Measurements from ENCODE around the gene WNK3.

The WNK3 gene

DNA sequence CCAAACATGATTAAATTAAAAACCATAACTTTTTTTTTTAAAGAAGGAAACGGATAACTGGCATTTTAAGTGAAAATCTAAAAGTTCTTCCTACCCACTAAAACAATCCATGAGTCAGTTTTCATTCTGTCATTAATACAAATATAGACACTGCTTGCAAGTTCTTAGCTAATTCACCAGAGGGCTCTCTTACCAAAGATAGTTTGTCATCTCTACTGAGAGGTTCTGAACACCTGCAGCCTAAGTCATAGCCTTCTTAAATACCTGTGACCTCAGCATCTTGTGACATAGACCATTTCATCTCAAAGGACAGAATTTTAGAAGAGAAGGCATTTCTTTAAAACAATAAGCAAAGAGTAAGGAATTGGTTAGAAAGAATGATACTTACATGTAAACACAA, 109.5 kb downstream of the WNK3 start:
- no peaks in the 10 kb centered on the region; the same call in 1 of the 2 replicates for H3K36me3 ChIP-seq (ENCODE audit: control insufficient read depth, insufficient read depth, low read length)
- H3K27ac ChIP-seq (ENCODE audit: low read length) = no peak overlapping the region
- no CpG with 5 or more reads among the region's 1 CpG for WGBS (ENCODE audit: insufficient coverage, insufficient read length)
- H3K4me3 ChIP-seq (ENCODE audit: low read length) = no peak overlapping the region
- no peaks in the 10 kb centered on the region for H3K4me1 ChIP-seq (ENCODE audit: control insufficient read depth, insufficient read depth, low read length)
- no peak for DNase-seq (ENCODE audit: low read depth, low spot score)
- no peaks in the 10 kb centered on the region for H3K9me3 ChIP-seq (ENCODE audit: control insufficient read depth, insufficient read depth, low read length)
- no peaks in the 10 kb centered on the region for H3K27me3 ChIP-seq (ENCODE audit: control insufficient read depth, insufficient read depth, low read length)

DNA sequence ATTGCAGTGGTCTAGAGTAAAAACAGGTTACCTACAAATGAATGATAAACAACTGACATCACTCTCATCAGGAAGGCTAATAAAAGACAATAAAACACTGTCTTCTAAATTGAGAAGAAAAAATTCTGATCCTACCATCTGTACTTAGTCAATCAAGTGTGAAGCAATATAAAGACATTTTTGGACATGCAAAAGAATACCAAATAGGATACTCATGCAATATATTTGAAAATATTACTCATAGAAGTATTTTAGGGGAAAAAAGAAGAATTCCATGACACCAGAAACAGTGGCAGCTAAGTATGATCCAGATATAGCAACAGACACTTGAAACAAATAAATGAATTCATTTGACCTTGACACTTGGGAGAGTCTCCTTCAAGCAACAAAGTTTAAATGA, 111.0 kb downstream of the WNK3 start:
- Histone ChIP-seq H3K4me3 (ENCODE audit: low read length) (no peak overlapping the region), H3K27ac (ENCODE audit: low read length) (no peak overlapping the region), H3K27me3 (ENCODE audit: control insufficient read depth, insufficient read depth, low read length) (no peaks in the 10 kb centered on the region), H3K9me3 (ENCODE audit: control insufficient read depth, insufficient read depth, low read length) (no peaks in the 10 kb centered on the region), H3K4me1 (ENCODE audit: control insufficient read depth, insufficient read depth, low read length) (no peaks in the 10 kb centered on the region), H3K36me3 (ENCODE audit: control insufficient read depth, insufficient read depth, low read length) (no peaks in the 10 kb centered on the region; the same call in 1 of the 2 replicates)
- no peak for DNase-seq (ENCODE audit: low read depth, low spot score)

DNA sequence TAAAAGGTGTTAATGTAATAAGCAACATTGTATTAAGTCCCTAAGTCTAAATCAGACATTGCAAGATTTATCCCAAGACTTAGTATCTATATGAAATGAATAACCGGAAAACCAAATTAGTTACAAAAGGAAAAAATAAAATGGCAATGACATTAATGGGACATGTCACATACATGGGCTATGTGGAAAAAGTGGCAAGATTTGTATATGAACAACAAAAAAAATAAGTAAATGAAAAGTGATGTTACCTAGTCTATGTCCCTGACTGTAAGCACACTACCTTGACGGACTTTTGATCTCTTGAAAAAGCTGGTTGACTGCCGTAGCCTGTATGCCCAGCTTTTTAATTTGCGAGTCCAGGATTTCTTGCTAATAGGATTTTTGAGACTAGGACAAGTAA, 119.3 kb downstream of the WNK3 start:
- peaks cover 3% of the 10 kb centered on the region; the same call in 1 of the 2 replicates for H3K36me3 ChIP-seq (ENCODE audit: control insufficient read depth, insufficient read depth, low read length)
- H3K4me1 ChIP-seq (ENCODE audit: control insufficient read depth, insufficient read depth, low read length) = no peaks in the 10 kb centered on the region
- no CpG with 5 or more reads among the region's 4 CpGs for WGBS (ENCODE audit: insufficient coverage, insufficient read length)
- H3K27ac ChIP-seq (ENCODE audit: low read length) = no peak overlapping the region
- H3K4me3 ChIP-seq (ENCODE audit: low read length) = no peak overlapping the region
- no peak for DNase-seq (ENCODE audit: low read depth, low spot score)
- no peaks in the 10 kb centered on the region for H3K27me3 ChIP-seq (ENCODE audit: control insufficient read depth, insufficient read depth, low read length)
- H3K9me3 ChIP-seq (ENCODE audit: control insufficient read depth, insufficient read depth, low read length) = no peaks in the 10 kb centered on the region

DNA sequence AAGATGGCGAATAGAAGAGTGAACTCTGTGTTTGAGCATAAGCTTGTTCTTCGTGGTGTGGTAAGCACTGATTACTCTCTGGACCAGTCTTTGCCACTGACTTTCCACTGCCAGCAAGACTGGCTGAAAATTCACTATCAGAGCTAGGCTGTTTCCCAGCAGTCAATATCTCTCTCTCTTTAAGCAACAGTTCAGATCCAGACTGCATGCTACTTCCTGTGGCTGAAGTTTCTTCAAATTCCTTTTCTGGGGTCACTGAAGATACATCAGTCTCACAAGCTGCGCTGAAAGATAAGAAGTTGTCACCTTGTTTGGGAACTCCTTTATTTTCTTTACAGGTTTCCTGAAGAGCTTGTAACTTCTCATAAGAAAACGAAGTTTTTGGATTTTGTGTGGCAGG, 120.8 kb downstream of the WNK3 start:
- WGBS (ENCODE audit: insufficient coverage, insufficient read length) = no CpG with 5 or more reads among the region's 4 CpGs
- Histone ChIP-seq H3K36me3 (ENCODE audit: control insufficient read depth, insufficient read depth, low read length) (peaks cover 3% of the 10 kb centered on the region; the same call in 1 of the 2 replicates), H3K4me1 (ENCODE audit: control insufficient read depth, insufficient read depth, low read length) (no peaks in the 10 kb centered on the region), H3K27me3 (ENCODE audit: control insufficient read depth, insufficient read depth, low read length) (no peaks in the 10 kb centered on the region), H3K4me3 (ENCODE audit: low read length) (no peak overlapping the region), H3K27ac (ENCODE audit: low read length) (no peak overlapping the region), H3K9me3 (ENCODE audit: control insufficient read depth, insufficient read depth, low read length) (no peaks in the 10 kb centered on the region)
- DNase-seq (ENCODE audit: low read depth, low spot score) = no peak

DNA sequence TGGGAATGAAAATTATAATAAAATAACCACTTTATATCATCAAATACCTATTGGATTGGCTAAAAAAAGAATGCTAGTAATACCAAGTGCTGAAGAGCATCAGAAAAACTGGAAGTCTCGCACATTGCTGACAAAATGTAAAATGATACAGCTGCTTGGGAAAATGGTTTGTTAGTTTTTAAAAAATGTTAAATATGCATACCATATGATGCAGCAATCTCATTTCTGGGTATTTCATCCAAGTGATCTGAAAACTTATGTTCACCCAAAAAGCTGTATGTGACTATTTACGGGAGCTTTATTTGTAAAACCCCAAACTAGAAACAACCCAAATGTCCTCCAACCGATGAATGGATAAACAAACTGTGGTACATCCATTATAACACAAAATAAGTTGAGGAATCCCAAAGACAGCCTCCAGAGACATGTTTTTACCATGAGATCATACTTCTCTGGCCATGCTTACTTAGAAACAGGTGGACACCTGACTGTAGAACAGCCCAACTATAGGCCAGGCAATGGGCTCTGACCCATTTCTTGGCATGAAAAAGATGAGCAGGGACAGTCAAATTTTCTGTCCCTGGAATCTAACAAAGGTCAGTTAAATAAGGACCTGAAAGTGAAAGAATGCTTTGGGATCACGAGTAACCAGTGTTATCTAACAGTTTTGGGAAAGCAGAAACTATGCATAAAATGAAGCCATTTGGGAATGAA, 127.3 kb downstream of the WNK3 start:
- no CpG with 5 or more reads among the region's 4 CpGs for WGBS (ENCODE audit: insufficient coverage, insufficient read length)

DNA sequence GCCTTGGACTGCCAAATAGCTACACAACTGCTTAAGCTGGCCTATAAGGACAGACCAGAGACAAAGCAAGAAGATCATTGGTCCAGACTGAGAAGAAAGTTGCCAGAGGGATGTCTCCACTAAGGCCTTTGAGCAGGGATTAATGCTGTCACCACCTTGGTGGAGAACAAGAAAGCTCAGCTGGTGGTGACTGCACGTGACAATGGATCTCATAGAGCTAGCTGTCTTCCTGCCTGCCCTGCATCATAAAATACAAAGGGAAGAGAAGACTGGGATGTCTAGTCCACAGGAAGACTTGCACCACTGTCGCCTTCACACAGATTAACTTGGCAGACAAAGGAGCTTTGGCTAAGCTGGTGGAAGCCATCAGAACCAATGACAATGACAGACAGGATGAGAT, 134.3 kb downstream of the WNK3 start:
- no peak for DNase-seq (ENCODE audit: low read depth, low spot score)
- Histone ChIP-seq H3K36me3 (ENCODE audit: control insufficient read depth, insufficient read depth, low read length) (no peaks in the 10 kb centered on the region), H3K27me3 (ENCODE audit: control insufficient read depth, insufficient read depth, low read length) (no peaks in the 10 kb centered on the region), H3K27ac (ENCODE audit: low read length) (no peak overlapping the region), H3K9me3 (ENCODE audit: control insufficient read depth, insufficient read depth, low read length) (no peaks in the 10 kb centered on the region), H3K4me3 (ENCODE audit: low read length) (no peak overlapping the region), H3K4me1 (ENCODE audit: control insufficient read depth, insufficient read depth, low read length) (no peaks in the 10 kb centered on the region)
- no CpG with 5 or more reads among the region's 2 CpGs for WGBS (ENCODE audit: insufficient coverage, insufficient read length)

More for the DNA sequence above, 127.3 kb downstream of the WNK3 start:
- H3K36me3 ChIP-seq (ENCODE audit: control insufficient read depth, insufficient read depth, low read length) = no peaks in the 10 kb centered on the region
- no peak for DNase-seq (ENCODE audit: low read depth, low spot score)
- H3K9me3 ChIP-seq (ENCODE audit: control insufficient read depth, insufficient read depth, low read length) = no peaks in the 10 kb centered on the region
- H3K27ac ChIP-seq (ENCODE audit: low read length) = no peak overlapping the region
- H3K4me1 ChIP-seq (ENCODE audit: control insufficient read depth, insufficient read depth, low read length) = no peaks in the 10 kb centered on the region
- H3K27me3 ChIP-seq (ENCODE audit: control insufficient read depth, insufficient read depth, low read length) = no peaks in the 10 kb centered on the region
- H3K4me3 ChIP-seq (ENCODE audit: low read length) = no peak overlapping the region

DNA sequence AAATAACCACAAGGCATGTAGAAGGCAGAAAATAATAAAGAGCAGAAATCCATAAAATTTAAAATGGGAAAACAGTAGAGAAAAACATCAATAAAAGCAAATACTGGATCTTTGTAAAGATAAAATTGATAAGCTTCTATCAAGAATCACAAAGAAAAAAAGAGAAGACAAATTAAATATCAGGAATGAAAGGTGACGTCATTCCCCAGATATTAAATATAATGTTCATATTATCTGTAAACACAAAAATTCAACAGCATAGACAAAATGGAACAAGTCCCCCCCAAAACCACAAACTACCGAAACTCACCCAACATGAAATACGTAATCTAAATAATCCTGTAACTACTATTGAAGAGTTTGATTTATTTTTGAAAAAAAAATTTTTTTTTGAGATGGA, 144.2 kb downstream of the WNK3 start:
- H3K36me3 ChIP-seq (ENCODE audit: control insufficient read depth, insufficient read depth, low read length) = no peaks in the 10 kb centered on the region
- no peaks in the 10 kb centered on the region for H3K27me3 ChIP-seq (ENCODE audit: control insufficient read depth, insufficient read depth, low read length)
- no peaks in the 10 kb centered on the region for H3K4me1 ChIP-seq (ENCODE audit: control insufficient read depth, insufficient read depth, low read length)
- no peaks in the 10 kb centered on the region for H3K9me3 ChIP-seq (ENCODE audit: control insufficient read depth, insufficient read depth, low read length)
- no peak overlapping the region for H3K27ac ChIP-seq (ENCODE audit: low read length)
- WGBS (ENCODE audit: insufficient coverage, insufficient read length) = 100% methylated on average over 2 of the region's 3 CpGs
- no peak overlapping the region for H3K4me3 ChIP-seq (ENCODE audit: low read length)
- DNase-seq (ENCODE audit: low read depth, low spot score) = no peak

DNA sequence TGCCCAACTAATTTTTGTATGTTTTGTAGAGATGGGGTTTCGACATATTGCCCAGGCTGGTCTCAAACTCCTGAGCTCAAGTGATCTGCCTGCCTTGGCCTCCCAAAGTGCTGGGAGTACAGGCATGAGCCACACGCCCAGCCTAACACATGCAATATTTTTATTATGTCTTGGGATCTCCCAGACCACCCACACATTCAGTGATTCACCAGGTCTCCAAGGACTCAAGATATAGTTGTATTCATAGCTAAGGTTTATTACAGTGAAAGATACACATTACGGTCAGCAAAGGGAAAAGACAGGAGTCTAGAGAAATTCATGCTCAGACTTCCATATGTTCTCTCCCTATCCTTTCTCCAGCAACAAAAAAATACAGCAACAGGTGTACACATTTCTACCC, 149.3 kb downstream of the WNK3 start:
- Histone ChIP-seq H3K4me3 (ENCODE audit: low read length) (no peak overlapping the region), H3K9me3 (ENCODE audit: control insufficient read depth, insufficient read depth, low read length) (no peaks in the 10 kb centered on the region), H3K27ac (ENCODE audit: low read length) (no peak overlapping the region), H3K4me1 (ENCODE audit: control insufficient read depth, insufficient read depth, low read length) (no peaks in the 10 kb centered on the region), H3K27me3 (ENCODE audit: control insufficient read depth, insufficient read depth, low read length) (no peaks in the 10 kb centered on the region), H3K36me3 (ENCODE audit: control insufficient read depth, insufficient read depth, low read length) (no peaks in the 10 kb centered on the region)
- DNase-seq (ENCODE audit: low read depth, low spot score) = no peak
- no CpG with 5 or more reads among the region's 3 CpGs for WGBS (ENCODE audit: insufficient coverage, insufficient read length)

DNA sequence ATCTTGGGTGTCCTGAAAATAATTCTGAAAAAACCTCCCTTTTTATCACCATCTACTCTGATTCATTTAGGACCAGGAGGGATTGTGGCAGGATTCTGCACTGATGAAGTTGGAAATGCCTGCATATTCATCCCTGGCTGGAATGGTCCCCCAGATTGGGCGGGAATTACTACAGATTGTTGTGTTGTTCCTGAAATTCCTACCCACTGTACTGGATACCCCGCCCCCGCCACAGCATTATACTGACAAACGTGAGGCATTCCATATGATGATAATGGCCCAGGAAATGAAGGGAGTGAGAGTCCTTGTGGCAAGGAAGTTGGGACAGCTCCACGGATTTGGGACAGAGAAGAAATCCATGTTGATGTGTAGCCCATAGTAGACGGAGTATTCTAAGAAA, 159.6 kb downstream of the WNK3 start:
- no peak for DNase-seq (ENCODE audit: low read depth, low spot score)
- WGBS (ENCODE audit: insufficient coverage, insufficient read length) = no CpG with 5 or more reads among the region's 6 CpGs
- H3K4me1 ChIP-seq (ENCODE audit: control insufficient read depth, insufficient read depth, low read length) = no peaks in the 10 kb centered on the region
- no peaks in the 10 kb centered on the region for H3K9me3 ChIP-seq (ENCODE audit: control insufficient read depth, insufficient read depth, low read length)
- no peak overlapping the region for H3K4me3 ChIP-seq (ENCODE audit: low read length)
- no peak overlapping the region for H3K27ac ChIP-seq (ENCODE audit: low read length)
- no peaks in the 10 kb centered on the region for H3K36me3 ChIP-seq (ENCODE audit: control insufficient read depth, insufficient read depth, low read length)
- H3K27me3 ChIP-seq (ENCODE audit: control insufficient read depth, insufficient read depth, low read length) = no peaks in the 10 kb centered on the region

DNA sequence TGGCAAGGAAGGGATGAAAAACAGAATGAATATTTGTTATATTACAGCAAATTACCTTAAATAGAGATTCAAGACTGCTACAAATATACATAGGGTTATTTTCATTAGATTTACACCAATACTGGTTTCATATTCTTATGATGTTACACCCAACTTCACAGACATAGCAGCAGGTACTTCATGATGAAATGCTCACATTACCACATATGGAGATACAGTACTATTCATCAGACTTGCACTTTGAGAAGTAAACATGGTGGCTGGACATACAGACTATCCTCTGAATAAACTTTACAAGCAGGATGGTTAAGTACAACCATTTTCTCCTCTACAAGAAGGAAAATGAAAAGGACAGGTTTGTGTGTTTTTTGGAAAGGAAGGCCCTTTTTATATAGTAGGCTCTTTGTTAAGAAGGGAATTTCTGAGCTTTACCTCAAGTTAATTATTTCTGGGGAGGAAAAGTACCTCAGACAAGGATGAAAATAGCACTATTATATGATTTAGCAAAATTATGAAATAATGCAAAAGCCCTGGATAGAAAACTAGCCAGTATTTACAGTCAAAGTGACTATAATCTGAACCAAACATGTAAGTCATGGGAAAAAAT, 162.8 kb downstream of the WNK3 start:
- H3K27ac ChIP-seq (ENCODE audit: low read length) = no peak overlapping the region
- no peak for DNase-seq (ENCODE audit: low read depth, low spot score)
- H3K9me3 ChIP-seq (ENCODE audit: control insufficient read depth, insufficient read depth, low read length) = no peaks in the 10 kb centered on the region
- H3K36me3 ChIP-seq (ENCODE audit: control insufficient read depth, insufficient read depth, low read length) = no peaks in the 10 kb centered on the region
- no peak overlapping the region for H3K4me3 ChIP-seq (ENCODE audit: low read length)
- no peaks in the 10 kb centered on the region for H3K4me1 ChIP-seq (ENCODE audit: control insufficient read depth, insufficient read depth, low read length)
- no peaks in the 10 kb centered on the region for H3K27me3 ChIP-seq (ENCODE audit: control insufficient read depth, insufficient read depth, low read length)
